ENCODE measurements around the gene IGSF22.

Gene IGSF22

GRCh38 chr11:18754308-18754707, 28.3 kb upstream of the IGSF22 start:
- H3K27ac ChIP-seq (ENCODE audit: low read length) = no peak overlapping the region
- H2AFZ ChIP-seq (ENCODE audit: low read length) = no peak overlapping the region
- DNase-seq = no peak
- no peaks in the 10 kb centered on the region for H3K36me3 ChIP-seq (replicated peaks; ENCODE audit: insufficient read depth, low read length)
- no peaks in the 10 kb centered on the region for H4K20me1 ChIP-seq (ENCODE audit: insufficient read depth, low read length)
- H3K4me2 ChIP-seq (ENCODE audit: low read depth, low read length) = no peak overlapping the region
- TF ChIP-seq EZH2 (optimal IDR thresholded peaks at IDR 0.05; ENCODE audit: low read depth, low read length) (no peak), EZH2phosphoT487 (IDR thresholded peaks at IDR 0.05; ENCODE audit: low read length) (no peak), CTCF (IDR thresholded peaks at IDR 0.05; ENCODE audit: low read length) (no peak)
- H3K27me3 ChIP-seq (replicated peaks; ENCODE audit: insufficient read depth, low read length) = no peaks in the 10 kb centered on the region
- H3K9me3 ChIP-seq (replicated peaks; ENCODE audit: insufficient read depth, low read length) = no peaks in the 10 kb centered on the region
- H3K79me2 ChIP-seq (ENCODE audit: low read length) = no peaks in the 10 kb centered on the region
- H3F3A ChIP-seq (ENCODE audit: insufficient read depth, low read length) = no peaks in the 10 kb centered on the region
- H3K9me2 ChIP-seq (replicated peaks; ENCODE audit: insufficient read depth, low read length) = no peaks in the 10 kb centered on the region
- no peak overlapping the region for H3K4me3 ChIP-seq (ENCODE audit: low read length)
- no peaks in the 10 kb centered on the region for H3K4me1 ChIP-seq (ENCODE audit: low read length)
- no peak overlapping the region for H3K9ac ChIP-seq (ENCODE audit: low read length)

- H3K9ac ChIP-seq (ENCODE audit: low read length) = no peak overlapping the region
These were observed 26.5 kb upstream of the IGSF22 start for GRCh38 chr11:18752502-18752901.

GRCh38 chr11:18750944-18751343, 25.0 kb upstream of the IGSF22 start:
- no peaks in the 10 kb centered on the region for H3F3A ChIP-seq (ENCODE audit: insufficient read depth, low read length)
- no peak overlapping the region for H3K27ac ChIP-seq (ENCODE audit: low read length)
- no peak overlapping the region for H3K9ac ChIP-seq (ENCODE audit: low read length)
- no peak for DNase-seq
- H2AFZ ChIP-seq (ENCODE audit: low read length) = no peak overlapping the region
- no peaks in the 10 kb centered on the region for H3K27me3 ChIP-seq (replicated peaks; ENCODE audit: insufficient read depth, low read length)
- TF ChIP-seq EZH2 (optimal IDR thresholded peaks at IDR 0.05; ENCODE audit: low read depth, low read length) (no peak), EZH2phosphoT487 (IDR thresholded peaks at IDR 0.05; ENCODE audit: low read length) (no peak), CTCF (IDR thresholded peaks at IDR 0.05; ENCODE audit: low read length) (no peak)
- H3K4me2 ChIP-seq (ENCODE audit: low read depth, low read length) = no peak overlapping the region
- no peaks in the 10 kb centered on the region for H3K36me3 ChIP-seq (replicated peaks; ENCODE audit: insufficient read depth, low read length)
- H3K4me3 ChIP-seq (ENCODE audit: low read length) = no peak overlapping the region
- H3K9me2 ChIP-seq (replicated peaks; ENCODE audit: insufficient read depth, low read length) = no peaks in the 10 kb centered on the region
- no peaks in the 10 kb centered on the region for H3K9me3 ChIP-seq (replicated peaks; ENCODE audit: insufficient read depth, low read length)
- no peaks in the 10 kb centered on the region for H3K79me2 ChIP-seq (ENCODE audit: low read length)
- no peaks in the 10 kb centered on the region for H4K20me1 ChIP-seq (ENCODE audit: insufficient read depth, low read length)
- no peaks in the 10 kb centered on the region for H3K4me1 ChIP-seq (ENCODE audit: low read length)

More at GRCh38 chr11:18752502-18752901, 26.5 kb upstream of the IGSF22 start:
- no peaks in the 10 kb centered on the region for H3K27me3 ChIP-seq (replicated peaks; ENCODE audit: insufficient read depth, low read length)
- H3K4me1 ChIP-seq (ENCODE audit: low read length) = no peaks in the 10 kb centered on the region
- H3K4me2 ChIP-seq (ENCODE audit: low read depth, low read length) = no peak overlapping the region
- TF ChIP-seq CTCF (IDR thresholded peaks at IDR 0.05; ENCODE audit: low read length) (no peak), EZH2 (optimal IDR thresholded peaks at IDR 0.05; ENCODE audit: low read depth, low read length) (no peak), EZH2phosphoT487 (IDR thresholded peaks at IDR 0.05; ENCODE audit: low read length) (no peak)
- no peaks in the 10 kb centered on the region for H3K9me2 ChIP-seq (replicated peaks; ENCODE audit: insufficient read depth, low read length)
- H3K36me3 ChIP-seq (replicated peaks; ENCODE audit: insufficient read depth, low read length) = no peaks in the 10 kb centered on the region
- no peaks in the 10 kb centered on the region for H4K20me1 ChIP-seq (ENCODE audit: insufficient read depth, low read length)
- no peak overlapping the region for H3K27ac ChIP-seq (ENCODE audit: low read length)
- H3K9me3 ChIP-seq (replicated peaks; ENCODE audit: insufficient read depth, low read length) = no peaks in the 10 kb centered on the region
- no peak overlapping the region for H3K4me3 ChIP-seq (ENCODE audit: low read length)
- DNase-seq = no peak
- no peaks in the 10 kb centered on the region for H3K79me2 ChIP-seq (ENCODE audit: low read length)
- no peaks in the 10 kb centered on the region for H3F3A ChIP-seq (ENCODE audit: insufficient read depth, low read length)
- H2AFZ ChIP-seq (ENCODE audit: low read length) = no peak overlapping the region
